Activated naive CD4-positive, alpha-beta T cell treated with anti-CD3 and anti-CD28 coated beads, Interleukin-2, amount 50 U/mL, for 24 hours (primary cell): Measurements from ENCODE around the gene HDAC4.

Experiments used
- H3K27ac Mint-ChIP-seq: one replicate; pipeline ENCODE4 v1.8.0; 2021; ENCODE audit warnings: mild to moderate bottlenecking, mixed read lengths
- H3K27me3 Mint-ChIP-seq: one replicate; pipeline ENCODE4 v1.8.0; 2021; ENCODE audit warnings: mixed read lengths
- H3K36me3 Mint-ChIP-seq: one replicate; pipeline ENCODE4 v1.8.0; 2021; ENCODE audit warnings: mixed read lengths
- H3K4me1 Mint-ChIP-seq: one replicate; pipeline ENCODE4 v1.8.0; 2021; ENCODE audit warnings: mixed read lengths
- H3K4me3 Mint-ChIP-seq: one replicate; pipeline ENCODE4 v1.8.0; 2021; ENCODE audit warnings: mild to moderate bottlenecking, mixed read lengths
- H3K9me3 Mint-ChIP-seq: one replicate; pipeline ENCODE4 v1.8.0; 2021; ENCODE audit warnings: mixed read lengths

Gene HDAC4

GRCh38 chr2:239127513-239127912 lies 273.3 kb downstream of the HDAC4 start:
- Mint-ChIP-seq H3K27ac (no peak overlapping the region), H3K27me3 (no peaks in the 10 kb centered on the region), H3K4me1 (no peaks in the 10 kb centered on the region), H3K9me3 (no peaks in the 10 kb centered on the region), H3K4me3 (no peak overlapping the region), H3K36me3 (peaks cover 11% of the 10 kb centered on the region)

DNA sequence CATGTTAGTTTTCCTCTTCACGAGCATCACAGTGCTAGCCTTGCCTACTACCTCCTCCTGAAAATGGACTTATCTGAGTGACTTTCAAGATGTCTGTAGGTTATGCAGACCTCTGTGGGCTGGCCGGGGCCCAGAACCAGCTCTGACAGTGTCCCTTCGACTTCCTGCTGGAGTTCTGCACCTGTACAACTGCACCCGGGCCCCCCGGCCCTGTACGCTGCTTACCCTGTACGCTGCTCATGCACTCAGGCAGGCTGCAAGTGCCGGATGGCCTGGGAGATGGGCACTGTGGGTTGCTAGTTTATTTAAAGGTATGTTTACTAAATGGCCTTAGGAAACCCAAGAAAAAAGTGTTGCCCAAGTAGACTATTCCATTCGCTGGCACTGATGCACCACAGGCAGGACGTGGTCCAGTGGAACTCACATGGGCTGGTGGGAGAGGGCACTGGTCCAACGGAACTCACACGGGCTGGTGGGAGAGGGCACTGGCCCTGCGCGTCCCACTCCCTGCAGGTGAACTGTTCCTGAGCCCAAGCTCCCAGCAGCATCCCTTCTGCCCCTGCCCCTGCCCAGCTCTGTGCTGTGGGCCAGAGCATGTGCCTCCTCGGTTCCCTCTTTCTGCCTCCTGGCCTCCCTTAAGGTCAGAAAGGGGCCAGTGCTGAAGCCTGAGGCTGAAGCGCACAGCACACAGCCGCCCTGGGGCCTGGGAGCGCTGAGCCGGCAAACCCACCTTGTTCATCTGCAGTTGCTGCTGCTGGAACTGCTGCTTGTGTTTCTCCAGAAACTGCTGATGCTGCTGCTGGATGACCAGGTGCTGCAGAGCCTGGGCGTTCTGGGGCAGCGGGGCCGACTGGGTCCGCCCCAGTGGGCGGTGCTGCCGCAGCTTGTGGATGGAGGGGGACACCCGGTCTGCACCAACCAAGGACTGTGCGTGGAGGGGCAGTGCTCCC lies 274.8 kb downstream of the HDAC4 start:
- peaks cover 1% of the 10 kb centered on the region for H3K4me1 Mint-ChIP-seq

DNA sequence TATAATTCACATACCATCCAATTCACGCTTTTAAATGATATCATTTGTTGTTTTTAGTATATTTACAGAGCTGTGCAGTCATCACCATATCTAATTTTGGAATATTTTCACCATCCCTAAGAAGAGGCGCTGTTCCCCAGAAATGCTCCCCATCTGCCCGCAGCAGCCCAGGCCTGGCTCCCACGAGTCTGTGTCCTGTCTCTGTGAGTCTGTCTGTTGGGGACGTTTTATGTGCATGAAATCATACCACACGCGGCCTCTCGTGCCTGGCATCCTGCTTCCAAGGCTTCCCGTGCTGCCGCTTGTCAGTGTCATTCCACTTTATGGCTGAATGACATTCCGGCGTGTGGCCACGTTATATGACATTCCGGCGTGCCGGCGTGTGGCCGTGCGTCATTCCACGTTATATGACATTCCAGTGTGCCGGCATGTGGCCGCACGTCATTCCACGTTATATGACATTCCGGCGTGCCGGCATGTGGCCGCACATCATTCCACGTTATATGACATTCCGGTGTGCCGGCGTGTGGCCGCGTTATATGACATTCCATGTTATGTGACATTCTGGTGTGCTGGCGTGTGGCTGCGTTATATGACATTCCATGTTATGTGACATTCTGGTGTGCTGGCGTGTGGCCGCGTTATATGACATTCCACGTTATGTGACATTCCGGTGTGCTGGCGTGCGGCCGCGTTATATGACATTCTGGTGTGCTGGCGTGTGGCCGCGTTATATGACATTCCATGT lies 276.5 kb downstream of the HDAC4 start:
- Mint-ChIP-seq H3K27me3 (no peaks in the 10 kb centered on the region), H3K4me3 (no peak overlapping the region), H3K27ac (no peak overlapping the region), H3K36me3 (peaks cover 11% of the 10 kb centered on the region), H3K4me1 (peaks cover 16% of the 10 kb centered on the region), H3K9me3 (no peaks in the 10 kb centered on the region)

More for the DNA sequence above, 274.8 kb downstream of the HDAC4 start:
- H3K27me3 Mint-ChIP-seq = no peaks in the 10 kb centered on the region
- H3K27ac Mint-ChIP-seq = peak overlapping the region; percentile 85
- H3K36me3 Mint-ChIP-seq = peaks cover 11% of the 10 kb centered on the region
- no peak overlapping the region for H3K4me3 Mint-ChIP-seq
- no peaks in the 10 kb centered on the region for H3K9me3 Mint-ChIP-seq

GRCh38 chr2:239122421-239123110 lies 278.3 kb downstream of the HDAC4 start:
- no peak overlapping the region for H3K27ac Mint-ChIP-seq
- H3K27me3 Mint-ChIP-seq = no peaks in the 10 kb centered on the region
- no peak overlapping the region for H3K4me3 Mint-ChIP-seq
- peaks cover 11% of the 10 kb centered on the region for H3K36me3 Mint-ChIP-seq
- H3K4me1 Mint-ChIP-seq = peaks cover 21% of the 10 kb centered on the region
- H3K9me3 Mint-ChIP-seq = no peaks in the 10 kb centered on the region

- Mint-ChIP-seq H3K27ac (no peak overlapping the region), H3K36me3 (peaks cover 11% of the 10 kb centered on the region), H3K9me3 (no peaks in the 10 kb centered on the region), H3K4me1 (peaks cover 25% of the 10 kb centered on the region), H3K27me3 (no peaks in the 10 kb centered on the region), H3K4me3 (no peak overlapping the region)
Observed at GRCh38 chr2:239121600-239122012, 279.2 kb downstream of the HDAC4 start.

- Mint-ChIP-seq H3K4me1 (peaks cover 25% of the 10 kb centered on the region), H3K36me3 (peaks cover 10% of the 10 kb centered on the region), H3K4me3 (no peak overlapping the region), H3K27me3 (no peaks in the 10 kb centered on the region), H3K9me3 (no peaks in the 10 kb centered on the region), H3K27ac (no peak overlapping the region)
Observed at GRCh38 chr2:239120664-239121063, 280.2 kb downstream of the HDAC4 start.

DNA sequence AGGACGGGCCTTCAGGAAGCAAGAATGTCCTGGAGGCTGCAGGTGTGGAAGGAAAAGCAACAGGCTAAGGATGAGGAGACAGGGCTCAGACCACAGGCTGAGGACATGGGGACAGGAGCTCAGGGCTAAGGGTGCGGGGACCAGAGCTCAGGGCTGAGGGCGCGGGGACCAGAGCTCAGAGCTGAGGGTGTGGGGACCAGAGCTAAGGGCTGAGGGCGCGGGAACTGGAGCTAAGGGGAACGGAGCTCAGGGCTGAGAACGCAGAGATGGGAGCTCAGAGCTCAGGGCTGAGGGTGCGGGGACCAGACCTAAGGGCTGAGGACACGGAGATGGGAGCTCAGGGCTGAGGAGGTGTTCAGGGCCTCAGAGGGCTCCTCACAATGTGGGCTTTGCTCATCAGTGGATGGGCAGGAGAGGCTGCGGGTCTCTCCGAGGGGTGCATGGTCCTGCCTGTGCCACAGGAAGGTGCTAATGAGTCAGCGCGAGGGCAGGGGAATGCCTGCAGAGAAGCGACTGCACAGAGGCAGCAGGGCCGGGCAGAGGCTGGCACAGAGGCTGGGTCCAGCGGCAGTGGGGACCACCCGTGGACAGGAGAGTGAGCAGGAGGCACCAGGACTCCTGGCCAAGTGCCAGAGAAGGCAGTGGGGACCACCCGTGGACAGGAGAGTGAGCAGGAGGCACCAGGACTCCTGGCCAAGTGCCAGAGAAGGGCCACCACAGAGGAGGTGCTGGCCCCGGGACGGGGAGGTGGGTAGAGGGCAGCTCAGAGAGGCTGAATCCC lies 281.3 kb downstream of the HDAC4 start:
- no peak overlapping the region for H3K27ac Mint-ChIP-seq
- H3K36me3 Mint-ChIP-seq = no peaks in the 10 kb centered on the region
- H3K9me3 Mint-ChIP-seq = no peaks in the 10 kb centered on the region
- H3K4me3 Mint-ChIP-seq = peak overlapping the region; percentile 47
- H3K27me3 Mint-ChIP-seq = no peaks in the 10 kb centered on the region
- peaks cover 25% of the 10 kb centered on the region for H3K4me1 Mint-ChIP-seq

DNA sequence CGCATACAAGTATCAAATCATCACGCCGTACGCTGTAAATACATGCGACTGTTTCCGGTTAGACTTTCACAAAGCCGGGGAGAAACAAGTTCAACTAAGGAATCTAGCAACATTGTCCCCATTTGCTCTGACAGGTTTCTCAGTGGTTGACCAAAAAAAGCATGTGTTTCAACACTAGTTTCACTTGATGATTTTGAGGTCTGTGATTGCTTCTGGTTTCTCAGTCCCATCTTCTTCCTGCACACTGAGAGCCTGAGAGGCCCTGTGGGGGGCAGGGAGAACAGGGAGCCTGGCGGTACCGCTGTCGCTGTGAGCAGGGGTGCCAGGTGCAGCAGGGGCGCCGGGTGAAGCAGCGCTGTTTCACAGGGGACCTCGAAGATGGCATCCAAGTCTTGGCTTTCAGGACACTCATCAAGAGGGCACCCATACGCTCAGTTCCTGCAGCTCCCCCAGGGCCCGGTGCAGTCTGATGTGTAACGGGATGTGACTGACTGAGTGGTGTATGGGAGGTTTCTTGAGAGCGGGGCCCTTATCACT lies 282.1 kb downstream of the HDAC4 start:
- Mint-ChIP-seq H3K4me1 (peaks cover 25% of the 10 kb centered on the region), H3K27ac (no peak overlapping the region), H3K36me3 (no peaks in the 10 kb centered on the region), H3K27me3 (no peaks in the 10 kb centered on the region), H3K9me3 (no peaks in the 10 kb centered on the region), H3K4me3 (peak overlapping the region; percentile 47)

GRCh38 chr2:239118264-239118663 lies 282.6 kb downstream of the HDAC4 start:
- Mint-ChIP-seq H3K4me1 (peaks cover 25% of the 10 kb centered on the region), H3K4me3 (no peak overlapping the region), H3K27ac (no peak overlapping the region), H3K9me3 (no peaks in the 10 kb centered on the region), H3K36me3 (no peaks in the 10 kb centered on the region), H3K27me3 (no peaks in the 10 kb centered on the region)

DNA sequence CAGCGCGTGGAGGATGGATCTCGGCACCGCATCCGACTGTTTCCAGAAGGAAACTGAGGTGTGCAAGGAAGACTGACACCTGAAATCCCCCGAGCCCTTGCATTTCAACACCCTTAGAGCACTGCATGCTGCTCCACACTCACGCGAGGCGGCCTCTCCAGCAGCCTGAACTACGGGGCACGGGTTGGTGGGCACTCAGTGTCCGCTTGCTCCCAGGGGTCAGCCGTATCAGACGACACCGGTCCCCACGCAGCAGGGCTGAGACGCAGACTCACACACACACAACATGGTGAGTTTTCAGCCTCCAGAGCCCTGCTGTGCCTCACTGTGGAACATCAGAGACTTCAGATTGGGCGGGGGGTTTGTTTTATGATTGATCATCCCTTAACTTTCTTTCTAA lies 283.0 kb downstream of the HDAC4 start:
- H3K9me3 Mint-ChIP-seq = no peaks in the 10 kb centered on the region
- H3K4me1 Mint-ChIP-seq = peaks cover 25% of the 10 kb centered on the region
- H3K36me3 Mint-ChIP-seq = no peaks in the 10 kb centered on the region
- H3K4me3 Mint-ChIP-seq = no peak overlapping the region
- no peaks in the 10 kb centered on the region for H3K27me3 Mint-ChIP-seq
- no peak overlapping the region for H3K27ac Mint-ChIP-seq

DNA sequence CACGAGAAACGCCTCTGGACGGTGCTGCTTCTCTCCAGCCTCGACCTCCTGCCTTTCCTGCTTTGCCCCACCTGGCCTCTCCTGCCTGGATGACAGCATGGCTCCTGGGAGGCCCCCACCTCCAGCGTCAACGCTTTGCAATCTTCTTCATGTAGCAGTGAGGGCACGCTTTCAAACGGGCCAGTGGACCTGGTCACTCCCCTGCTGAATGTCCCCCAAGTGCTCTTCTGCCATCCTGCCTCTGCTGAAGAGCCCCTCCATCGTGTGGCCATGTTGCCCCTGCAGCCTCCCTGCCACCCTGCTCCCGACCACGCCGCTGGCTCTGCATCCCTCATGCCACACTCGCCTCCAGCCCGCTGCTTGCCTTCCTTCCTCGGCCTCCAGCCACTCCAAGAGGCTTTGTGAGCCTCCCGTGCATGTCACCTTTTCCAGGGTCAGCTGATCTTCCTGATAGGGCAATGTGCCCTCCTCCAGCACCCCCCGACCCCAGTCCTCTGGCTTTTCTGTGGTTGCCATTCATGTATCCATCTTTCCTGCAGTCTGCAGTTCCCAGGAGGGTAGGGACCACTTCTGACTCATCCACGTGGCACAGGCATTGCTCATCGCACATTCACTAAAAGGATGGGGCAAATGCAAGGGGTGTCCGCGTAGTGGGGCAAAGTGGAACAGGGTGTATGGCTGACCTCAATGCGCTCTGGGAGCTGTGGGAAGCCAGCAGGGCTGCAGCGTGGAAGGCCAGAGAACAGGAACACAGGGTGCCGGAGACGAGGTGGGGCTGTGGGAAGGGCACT lies 284.2 kb downstream of the HDAC4 start:
- no peaks in the 10 kb centered on the region for H3K36me3 Mint-ChIP-seq
- H3K27me3 Mint-ChIP-seq = no peaks in the 10 kb centered on the region
- peaks cover 25% of the 10 kb centered on the region for H3K4me1 Mint-ChIP-seq
- no peak overlapping the region for H3K27ac Mint-ChIP-seq
- no peak overlapping the region for H3K4me3 Mint-ChIP-seq
- H3K9me3 Mint-ChIP-seq = no peaks in the 10 kb centered on the region

DNA sequence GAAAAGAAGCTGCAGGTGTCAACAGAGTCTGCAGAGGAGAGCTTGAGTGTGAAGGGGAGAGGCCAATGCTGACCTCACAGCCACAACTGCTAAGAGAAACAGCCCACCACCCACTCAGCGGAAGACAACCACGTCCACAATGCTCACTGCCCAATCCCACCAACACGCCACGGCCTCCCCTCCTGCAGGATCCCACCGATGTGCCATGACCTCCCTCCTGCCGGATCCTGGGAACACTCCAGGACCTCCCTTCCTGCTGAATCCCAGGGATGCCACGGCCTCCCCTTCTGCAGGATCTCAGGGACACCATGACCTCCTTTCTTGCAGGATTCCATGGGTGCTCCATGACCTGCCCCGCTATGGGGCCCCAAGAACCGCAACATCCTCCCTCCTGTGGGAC lies 285.2 kb downstream of the HDAC4 start:
- Mint-ChIP-seq H3K4me1 (peaks cover 22% of the 10 kb centered on the region), H3K27ac (no peak overlapping the region), H3K36me3 (no peaks in the 10 kb centered on the region), H3K27me3 (no peaks in the 10 kb centered on the region), H3K4me3 (no peak overlapping the region), H3K9me3 (no peaks in the 10 kb centered on the region)

GRCh38 chr2:239114616-239115265 lies 286.1 kb downstream of the HDAC4 start:
- Mint-ChIP-seq H3K36me3 (no peaks in the 10 kb centered on the region), H3K27ac (no peak overlapping the region), H3K27me3 (no peaks in the 10 kb centered on the region), H3K4me1 (peaks cover 14% of the 10 kb centered on the region), H3K4me3 (no peak overlapping the region), H3K9me3 (no peaks in the 10 kb centered on the region)

- H3K9me3 Mint-ChIP-seq = no peaks in the 10 kb centered on the region
- H3K27ac Mint-ChIP-seq = no peak overlapping the region
Observed at GRCh38 chr2:239114119-239114581, 286.7 kb downstream of the HDAC4 start.

More at GRCh38 chr2:239114119-239114581, 286.7 kb downstream of the HDAC4 start:
- Mint-ChIP-seq H3K4me3 (no peak overlapping the region), H3K36me3 (no peaks in the 10 kb centered on the region), H3K4me1 (peaks cover 8% of the 10 kb centered on the region), H3K27me3 (no peaks in the 10 kb centered on the region)
